RWPE1 (cell line): ENCODE measurements around the gene DHX57.
"Not testable (repeated sequence)": the region's sequence is repeated elsewhere in the genome, so short reads cannot be mapped to it uniquely, and the experiment has no call there.

Source experiments
- CTCF ChIA-PET: fragments of 350-600 bp; sonication (Branson Sonifier 250); formaldehyde crosslinking; extraction: SDS; loops from one replicate; lab custom pipeline; 2021; lab: Yijun Ruan, JAX
- POLR2A ChIA-PET: fragments of 400-600 bp; formaldehyde crosslinking; extraction: SDS; loops from one replicate; lab custom pipeline; 2020; ENCODE audit warnings: antibody characterized with exemption; ENCODE audit not compliant: low non-redundant PET; lab: Yijun Ruan, JAX
- DNase-seq: peaks from one replicate; pipeline ENCODE4 v3.0.0; 2012; ENCODE audit warnings: low spot score
- H3K27ac ChIP-seq: fragments of 450-650 bp; 2 replicates; pipeline ENCODE4 v1.5.1; 2017
- CTCF ChIP-seq: fragments of 450-650 bp; conservative IDR thresholded peaks from 2 replicates; pipeline ENCODE4 v1.5.1; 2017; ENCODE audit warnings: low read depth, mild to moderate bottlenecking

Gene DHX57

DNA sequence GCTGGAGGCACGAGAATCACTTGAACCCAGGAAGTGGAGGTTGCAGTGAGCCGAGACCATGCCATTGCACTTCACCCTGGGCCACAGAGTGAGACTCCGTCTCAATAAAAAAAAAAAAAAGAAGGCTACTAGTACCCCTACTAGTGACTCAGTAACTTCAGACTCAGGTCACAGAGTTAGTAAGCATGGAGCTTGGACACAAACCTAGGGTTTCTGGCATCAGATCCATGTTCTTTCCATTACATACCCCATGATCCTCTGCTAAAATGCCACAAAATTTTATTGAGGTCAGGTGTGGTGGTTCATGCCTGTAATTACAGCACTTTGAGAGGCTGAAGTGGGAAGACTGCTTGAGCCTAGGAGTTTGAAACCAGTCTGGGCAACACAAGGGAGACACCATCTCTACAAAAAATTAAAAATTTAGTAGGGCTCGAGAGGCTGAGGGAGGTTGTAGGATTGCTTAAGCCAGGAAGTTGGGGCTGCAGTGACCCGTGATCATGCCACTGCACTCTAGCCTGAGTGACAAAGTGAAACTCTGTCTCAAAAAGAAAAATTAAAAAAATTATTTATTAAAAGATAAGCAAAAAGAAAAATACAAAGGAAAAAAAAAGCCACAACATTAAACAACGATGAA is 45.1 kb downstream of the DHX57 start:
- DNase-seq, result no peak
- CTCF ChIA-PET, result interaction anchor here (0.7 kb wide), 1 partner anchor 903 kb away, joined by 5 read pairs; no protein-coding TSS in a partner anchor
- POLR2A ChIA-PET, result no interaction called here
- H3K27ac ChIP-seq, result no peak overlapping the region
- TF ChIP-seq CTCF, result no peak

DNA sequence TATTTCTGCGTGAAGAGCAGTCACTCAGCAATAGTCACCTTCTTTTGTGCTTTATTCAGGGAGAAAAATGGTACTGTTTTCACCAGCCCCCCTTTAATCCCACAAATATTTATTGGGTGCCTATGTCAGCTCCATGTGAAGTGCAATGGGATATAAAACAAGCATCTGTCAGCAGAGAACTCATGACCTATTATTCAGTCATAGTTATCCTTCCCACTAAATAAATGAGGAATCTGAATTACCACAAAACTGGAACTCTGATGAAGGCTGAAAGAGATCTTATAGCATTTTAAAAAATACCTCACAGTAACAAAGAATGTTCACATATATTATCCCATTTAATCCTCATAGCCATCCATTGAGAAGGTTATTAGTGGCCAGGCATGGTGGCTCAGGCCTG is 45.8 kb downstream of the DHX57 start:
- no peak overlapping the region for H3K27ac ChIP-seq
- DNase-seq, result no peak
- POLR2A ChIA-PET, result no interaction called here
- TF ChIP-seq CTCF, result no peak
- CTCF ChIA-PET, result interaction anchor here (0.7 kb wide), 1 partner anchor 903 kb away, joined by 5 read pairs; no protein-coding TSS in a partner anchor

DNA sequence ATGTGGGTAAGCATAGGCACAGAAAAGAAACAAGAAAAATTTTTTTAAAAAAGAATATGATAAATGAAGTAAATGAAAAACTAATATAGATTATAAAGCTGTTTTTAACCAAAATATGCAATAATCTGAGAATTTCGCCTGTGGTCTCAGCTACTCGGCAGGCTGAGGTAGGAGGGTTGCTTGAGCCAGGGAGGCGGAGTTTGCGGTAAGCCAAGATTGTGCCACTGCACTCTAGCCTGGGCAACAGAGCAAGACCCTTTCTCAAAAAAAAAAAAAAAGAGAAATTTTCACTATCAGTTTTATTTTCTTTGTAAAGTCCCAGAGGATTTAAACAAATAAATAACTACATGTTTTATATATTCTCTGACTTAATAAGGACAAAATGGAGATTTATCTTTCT is 47.3 kb downstream of the DHX57 start:
- no peak overlapping the region for H3K27ac ChIP-seq
- no peak for DNase-seq
- no peak for TF ChIP-seq CTCF
- CTCF ChIA-PET, result interaction anchor here (0.6 kb wide), 1 partner anchor 160 kb away, joined by 4 read pairs; no protein-coding TSS in a partner anchor
- POLR2A ChIA-PET, result no interaction called here

GRCh38 chr2:38827539-38828145 is 48.1 kb downstream of the DHX57 start:
- peak; percentile 39 for DNase-seq
- peak overlapping the region; percentile 70 for H3K27ac ChIP-seq
- POLR2A ChIA-PET, result not testable (repeated sequence)
- CTCF ChIA-PET, result interaction anchor here (0.6 kb wide), 1 partner anchor 161 kb away, joined by 4 read pairs; no protein-coding TSS in a partner anchor

GRCh38 chr2:38825956-38826355 is 49.8 kb downstream of the DHX57 start:
- CTCF ChIA-PET, result interaction anchor here (0.7 kb wide), 1 partner anchor 832 kb away, joined by 4 read pairs; no protein-coding TSS in a partner anchor
- DNase-seq, result no peak
- POLR2A ChIA-PET, result no interaction called here
- TF ChIP-seq CTCF, result no peak
- H3K27ac ChIP-seq, result no peak overlapping the region

GRCh38 chr2:38824906-38825305 is 50.8 kb downstream of the DHX57 start:
- POLR2A ChIA-PET, result no interaction called here
- DNase-seq, result no peak
- TF ChIP-seq CTCF, result no peak
- no peak overlapping the region for H3K27ac ChIP-seq
- CTCF ChIA-PET, result no interaction called here

DNA sequence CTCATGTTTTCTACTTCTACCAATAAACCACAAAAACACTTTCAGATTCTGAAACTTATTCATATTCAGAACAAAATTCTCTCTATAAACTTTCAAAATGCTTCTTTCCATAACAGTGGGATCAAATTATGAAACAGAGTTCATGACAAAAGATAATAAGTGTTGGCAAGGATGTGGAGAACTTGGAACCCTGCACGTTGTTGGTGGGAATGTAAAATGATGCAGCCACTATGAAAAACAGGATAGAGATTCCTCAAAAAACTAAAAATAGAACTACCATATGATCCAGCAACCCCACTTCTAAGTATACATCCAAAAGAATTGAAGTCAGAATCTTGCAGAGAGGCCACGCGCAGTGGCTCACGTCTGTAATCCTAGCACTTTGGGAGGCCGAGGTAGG is 52.3 kb downstream of the DHX57 start:
- no peak for TF ChIP-seq CTCF
- H3K27ac ChIP-seq, result no peak overlapping the region
- ChIA-PET CTCF (no interaction called here), POLR2A (no interaction called here)
- DNase-seq, result no peak
